ENCODE measurements around the gene GPR142. TPM values are rescaled to one million over a fixed set of nuclear protein-coding genes. Genes with fewer than 3 reads are reported as not detected.
A peak's percentile ranks its signal among the peaks of the same experiment; 100 is the strongest.

The GPR142 gene
- total and polyA plus RNA-seq, 10 of the 15 experiments (the other 5 are each of a cell fraction or from before 2014, with no cell fraction given): not detected

GRCh38 chr17:74414510-74414909 is 47.2 kb downstream of the GPR142 start:
- H2AFZ ChIP-seq (ENCODE audit: control insufficient read depth, low read depth, low read length): no peak overlapping the region
- 31% methylated on average over 3 of the region's 3 CpGs for WGBS (ENCODE audit: insufficient coverage, insufficient replicate concordance, low lambda C conversion rate, missing lambda C conversion rate)
- peaks cover 4% of the 10 kb centered on the region; the same call in 1 of the 2 replicates for H3K4me1 ChIP-seq (ENCODE audit: control insufficient read depth, insufficient read depth, low read length)
- H4K20me1 ChIP-seq (ENCODE audit: control insufficient read depth, insufficient read depth): no peaks in the 10 kb centered on the region
- H3K27ac ChIP-seq (ENCODE audit: control insufficient read depth, insufficient read depth): 0 out of 2 replicates have a peak overlapping the region, but pooled peaks have one; percentile 18
- DNase-seq (ENCODE audit: low read depth, low spot score) (peak; percentile 43), FAIRE-seq (no peak), ATAC-seq (peak; percentile 74)
- TF ChIP-seq NFIC (IDR thresholded peaks at IDR 0.05; ENCODE audit: low read depth, low read length): no peak
- TF ChIP-seq MTA2 (IDR thresholded peaks at IDR 0.05; ENCODE audit: low read depth): peak; percentile 70; the same call in 1 of the 2 replicates
- peak; percentile 48 for TF ChIP-seq MEF2B (IDR thresholded peaks at IDR 0.05; ENCODE audit: partially characterized antibody, poor library complexity, severe bottlenecking)
- peak; percentile 23; the same call in 1 of the 2 replicates for TF ChIP-seq SPI1 (IDR thresholded peaks at IDR 0.05; ENCODE audit: borderline replicate concordance, insufficient read depth, low read depth, low read length)
- TF ChIP-seq ZZZ3 (IDR thresholded peaks at IDR 0.05; ENCODE audit: control insufficient read depth, insufficient read length, low read depth): no peak
- peak; percentile 37; the same call in 1 of the 2 replicates for TF ChIP-seq NBN (IDR thresholded peaks at IDR 0.05)
- peak; percentile 55; the same call in 1 of the 2 replicates for TF ChIP-seq RELB (IDR thresholded peaks at IDR 0.05; ENCODE audit: low read depth)
- TF ChIP-seq ATF3 (IDR thresholded peaks at IDR 0.05; ENCODE audit: borderline replicate concordance, extremely low read depth, low read depth, low read length): no peak
- TF ChIP-seq GATAD2B (conservative IDR thresholded peaks at IDR 0.05; ENCODE audit: low read depth): 0 out of 2 replicates have a peak, but pooled peaks have one; percentile 40
- TF ChIP-seq EP300 (IDR thresholded peaks at IDR 0.05; ENCODE audit: borderline replicate concordance in 1 of 2, control insufficient read depth in 1 of 2, low read depth in 2 of 2, low read length in 2 of 2): peak in 1 of 2 experiments; percentile 26; a peak in 1 of 4 replicates
- TF ChIP-seq SKIL (IDR thresholded peaks at IDR 0.05; ENCODE audit: low read depth, poor library complexity, severe bottlenecking): no peak
- peak; percentile 74 for TF ChIP-seq IKZF1 (conservative IDR thresholded peaks at IDR 0.05)
- peak; percentile 77 to 78; a peak in 3 of 4 replicates for TF ChIP-seq IKZF2 (IDR thresholded peaks at IDR 0.05)
- peak; percentile 96 for TF ChIP-seq ATF7 (IDR thresholded peaks at IDR 0.05; ENCODE audit: low read depth)
- no peak overlapping the region for H3K9ac ChIP-seq (ENCODE audit: control insufficient read depth, insufficient read depth, low read length)
- no peaks in the 10 kb centered on the region for H3K27me3 ChIP-seq (replicated peaks in 1 of 2; ENCODE audit: control insufficient read depth in 2 of 2, insufficient read depth in 2 of 2, low read length in 1 of 2)
- H3K9me3 ChIP-seq (replicated peaks; ENCODE audit: control insufficient read depth, insufficient read depth, low read length): no peaks in the 10 kb centered on the region
- BruUV-seq (replicated peaks): no TSS peak
- ChIA-PET RAD21 (ENCODE audit: unreplicated experiment) (interaction anchor here (0.9 to 3.8 kb wide), 2 partner anchors 16 to 34 kb away, joined by 3 to 16 read pairs; no protein-coding TSS in a partner anchor), POLR2A (no interaction called here), SMC1A (ENCODE audit: uncharacterized antibody, unreplicated experiment) (interaction anchor here (1.1 to 1.2 kb wide), 2 partner anchors 30 to 43 kb away, joined by 3 read pairs; no protein-coding TSS in a partner anchor), CTCF (interaction anchor here (1.0 to 2.7 kb wide), 3 partner anchors 34 to 43 kb away, joined by 3 to 10 read pairs (median 3); no protein-coding TSS in a partner anchor)
- in situ Hi-C loops (cut with MboI): no loop called here
- no peak overlapping the region for H3K4me3 ChIP-seq
- H3K4me2 ChIP-seq (ENCODE audit: control insufficient read depth, insufficient read depth): no peak overlapping the region
- intact Hi-C loops (cut with micrococcal nuclease; ENCODE audit: unreplicated experiment): loop anchor here (2.0 kb wide), 1 partner anchor 16 kb away; no protein-coding TSS in a partner anchor
- H3K79me2 ChIP-seq (ENCODE audit: control insufficient read depth, insufficient read depth, low read length): no peaks in the 10 kb centered on the region
- no peaks in the 10 kb centered on the region for H3K36me3 ChIP-seq (ENCODE audit: control insufficient read depth in 2 of 2, insufficient read depth in 2 of 2, low read length in 1 of 2)

Measured in GM12878 (cell line).